Liver (tissue), 9 donors: Measurements from ENCODE around the gene SMYD3. TPM values are rescaled to one million over a fixed set of nuclear protein-coding genes. Genes with fewer than 3 reads are reported as not detected.

ENCODE experiments used
- DNase-seq: peaks from one replicate; pipeline ENCODE4 v3.0.0-alpha.2; 2017; ENCODE audit warnings: low spot score
- H3K27ac ChIP-seq, 2 donors: one replicate each; pipeline ENCODE4 v1.7.0; 2013; ENCODE audit warnings: inconsistent platforms in 2 of 2, low read length in 2 of 2, control low read depth in 1 of 2, low read depth in 1 of 2, mild to moderate bottlenecking in 1 of 2
- H3K27me3 ChIP-seq, 4 donors: one replicate each; pipeline versions ENCODE4 v1.6.1 to v1.7.0; 2013; ENCODE audit warnings: low read length in 3 of 4, inconsistent platforms in 1 of 4, mild to moderate bottlenecking in 1 of 4, moderate library complexity in 1 of 4; ENCODE audit not compliant: control insufficient read depth in 4 of 4, insufficient read depth in 4 of 4
- H3K36me3 ChIP-seq, 4 donors: one replicate each; pipeline versions ENCODE4 v1.6.1 to v1.7.0; 2013; ENCODE audit warnings: low read length in 3 of 4, mild to moderate bottlenecking in 3 of 4, low read depth in 1 of 4, moderate library complexity in 1 of 4; ENCODE audit not compliant: control insufficient read depth in 4 of 4, insufficient read depth in 3 of 4
- H3K4me1 ChIP-seq, 4 donors: one replicate each; pipeline versions ENCODE4 v1.6.1 to v1.7.0; 2013; ENCODE audit warnings: low read length in 3 of 4, mild to moderate bottlenecking in 3 of 4, moderate library complexity in 1 of 4; ENCODE audit not compliant: control insufficient read depth in 4 of 4, insufficient read depth in 4 of 4
- H3K4me3 ChIP-seq, 3 donors: one replicate each; pipeline versions ENCODE4 v1.6.1 to v1.7.0; 2013; ENCODE audit warnings: low read length in 3 of 3, control low read depth in 1 of 3, low read depth in 1 of 3, mild to moderate bottlenecking in 1 of 3
- H3K9ac ChIP-seq, 2 donors: one replicate each; pipeline ENCODE4 v1.7.0; 2013; ENCODE audit warnings: low read length in 2 of 2, mild to moderate bottlenecking in 2 of 2, moderate library complexity in 2 of 2, control low read depth in 1 of 2, low read depth in 1 of 2
- H3K9me3 ChIP-seq, 4 donors: one replicate each; pipeline versions ENCODE4 v1.6.1 to v1.7.0; 2013; ENCODE audit warnings: low read length in 3 of 4; ENCODE audit not compliant: control insufficient read depth in 4 of 4
- FOXA1 ChIP-seq: IDR thresholded peaks from 2 replicates; pipeline ENCODE4 v1.6.1; 2016; ENCODE audit warnings: antibody characterized with exemption
- FOXA2 ChIP-seq: IDR thresholded peaks from 2 replicates; pipeline ENCODE4 v1.6.1; 2016; ENCODE audit warnings: antibody characterized with exemption
- GABPA ChIP-seq, 2 donors: IDR thresholded peaks in 1 of 2; conservative IDR thresholded peaks in 1 of 2; 2 replicates each; pipeline ENCODE4 v1.6.1; 2016; ENCODE audit warnings: antibody characterized with exemption in 2 of 2, mild to moderate bottlenecking in 1 of 2, moderate library complexity in 1 of 2
- HNF4A ChIP-seq, 2 donors: conservative IDR thresholded peaks; 2 replicates each; pipeline ENCODE4 v1.6.1; 2016; ENCODE audit warnings: antibody characterized with exemption in 2 of 2, mild to moderate bottlenecking in 2 of 2
- HNF4G ChIP-seq: IDR thresholded peaks from 2 replicates; pipeline ENCODE4 v1.6.1; 2016; ENCODE audit warnings: antibody characterized with exemption
- NR2F2 ChIP-seq: IDR thresholded peaks from 2 replicates; pipeline ENCODE4 v1.6.1; 2016; ENCODE audit warnings: antibody characterized with exemption
- RAD21 ChIP-seq, 2 donors: IDR thresholded peaks; 2 replicates each; pipeline ENCODE4 v1.6.1; 2016; ENCODE audit warnings: antibody characterized with exemption in 2 of 2, mild to moderate bottlenecking in 2 of 2
- REST ChIP-seq: IDR thresholded peaks from 2 replicates; pipeline ENCODE4 v1.6.1; 2016; ENCODE audit warnings: antibody characterized with exemption, mild to moderate bottlenecking
- SP1 ChIP-seq: IDR thresholded peaks from 2 replicates; pipeline ENCODE4 v1.6.1; 2018; ENCODE audit warnings: antibody characterized with exemption, mild to moderate bottlenecking
- TAF1 ChIP-seq: conservative IDR thresholded peaks from 2 replicates; pipeline ENCODE4 v1.6.1; 2016; ENCODE audit warnings: antibody characterized with exemption, mild to moderate bottlenecking
- WGBS: extraction: QIAGEN DNeasy Blood & Tissue Kit; methylation state at CpG from one replicate; pipeline ENCODE4 v1.1.7; 2013; 5-methylcytosine and 5-hydroxymethylcytosine counted together
- polyA plus RNA-seq, 2 donors: library from polyadenylated mRNA; stranded (reverse) in 1 of 2; unstranded in 1 of 2; fragments of 200-250 nt in 1 of 2; fragments of >200 nt in 1 of 2; fragmentation: Nextera tagmentation in 1 of 2; extraction: Ambion mirVana in 1 of 2; gene quantifications; one replicate each; pipeline versions ENCODE4 v1.2.1 to v1.2.3, GENCODE V29; 2013 to 2015
- total RNA-seq, 2 donors: library from RNA; depleted of rRNA; stranded (reverse); fragments of >200 nt; gene quantifications; one replicate each; pipeline ENCODE4 v1.2.3, GENCODE V29; 2014
- TF ChIP-seq, protein P1 (sequence below): IDR thresholded peaks from 2 replicates; pipeline ENCODE4 v1.6.1; 2016; ENCODE audit warnings: antibody characterized with exemption
- TF ChIP-seq, protein P2 (sequence below): IDR thresholded peaks from 2 replicates; pipeline ENCODE4 v1.6.1; 2016; ENCODE audit warnings: antibody characterized with exemption
- TF ChIP-seq, protein P3 (sequence below): IDR thresholded peaks from 2 replicates; pipeline ENCODE4 v1.6.1; 2016; ENCODE audit warnings: antibody characterized with exemption
- donor health status: healthy.
- donor health status: healthy.
- donor health status: healthy.
- donor health status: healthy.
- donor health status: healthy.

SMYD3 gene
- total and polyA plus RNA-seq, 4 donors: 3.1 to 9.1 (median 8.0) TPM

GRCh38 chr1:246080031-246080430, 427.0 kb downstream of the SMYD3 start:
- no peak overlapping the region for H3K4me3 ChIP-seq
- H3K27ac ChIP-seq: no peak overlapping the region
- no peaks in the 10 kb centered on the region for H3K4me1 ChIP-seq
- no peaks in the 10 kb centered on the region for H3K36me3 ChIP-seq
- no peaks in the 10 kb centered on the region for H3K27me3 ChIP-seq
- no peak for TF ChIP-seq NR2F2
- DNase-seq: no peak
- H3K9me3 ChIP-seq: peaks cover 0 to 3% (median 3%) of the 10 kb centered on the region in 4 donors
- H3K9ac ChIP-seq: no peak overlapping the region
- 97% methylated on average over 9 of the region's 9 CpGs for WGBS

- Histone ChIP-seq H3K27me3 (no peaks in the 10 kb centered on the region), H3K27ac (no peak overlapping the region), H3K4me1 (no peaks in the 10 kb centered on the region), H3K4me3 (no peak overlapping the region), H3K36me3 (no peaks in the 10 kb centered on the region), H3K9me3 (peaks cover 0 to 3% (median 3%) of the 10 kb centered on the region in 4 donors), H3K9ac (no peak overlapping the region)
- WGBS: 100% methylated on average over 1 of the region's 1 CpG
- DNase-seq: no peak
- TF ChIP-seq HNF4A (conservative IDR thresholded peaks at IDR 0.05) (no peak), REST (no peak), SP1 (no peak), GABPA (IDR thresholded peaks at IDR 0.05 in 1 of 2, conservative IDR thresholded peaks at IDR 0.05 in 1 of 2) (no peak), FOXA2 (no peak), TAF1 (no peak), FOXA1 (no peak), RAD21 (IDR thresholded peaks at IDR 0.05) (no peak), HNF4G (no peak), NR2F2 (no peak)
- TF ChIP-seq, protein P1, sequence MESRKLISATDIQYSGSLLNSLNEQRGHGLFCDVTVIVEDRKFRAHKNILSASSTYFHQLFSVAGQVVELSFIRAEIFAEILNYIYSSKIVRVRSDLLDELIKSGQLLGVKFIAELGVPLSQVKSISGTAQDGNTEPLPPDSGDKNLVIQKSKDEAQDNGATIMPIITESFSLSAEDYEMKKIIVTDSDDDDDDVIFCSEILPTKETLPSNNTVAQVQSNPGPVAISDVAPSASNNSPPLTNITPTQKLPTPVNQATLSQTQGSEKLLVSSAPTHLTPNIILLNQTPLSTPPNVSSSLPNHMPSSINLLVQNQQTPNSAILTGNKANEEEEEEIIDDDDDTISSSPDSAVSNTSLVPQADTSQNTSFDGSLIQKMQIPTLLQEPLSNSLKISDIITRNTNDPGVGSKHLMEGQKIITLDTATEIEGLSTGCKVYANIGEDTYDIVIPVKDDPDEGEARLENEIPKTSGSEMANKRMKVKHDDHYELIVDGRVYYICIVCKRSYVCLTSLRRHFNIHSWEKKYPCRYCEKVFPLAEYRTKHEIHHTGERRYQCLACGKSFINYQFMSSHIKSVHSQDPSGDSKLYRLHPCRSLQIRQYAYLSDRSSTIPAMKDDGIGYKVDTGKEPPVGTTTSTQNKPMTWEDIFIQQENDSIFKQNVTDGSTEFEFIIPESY: no peak
- TF ChIP-seq, protein P2, sequence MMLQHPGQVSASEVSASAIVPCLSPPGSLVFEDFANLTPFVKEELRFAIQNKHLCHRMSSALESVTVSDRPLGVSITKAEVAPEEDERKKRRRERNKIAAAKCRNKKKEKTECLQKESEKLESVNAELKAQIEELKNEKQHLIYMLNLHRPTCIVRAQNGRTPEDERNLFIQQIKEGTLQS: no peak
- TF ChIP-seq, protein P3, sequence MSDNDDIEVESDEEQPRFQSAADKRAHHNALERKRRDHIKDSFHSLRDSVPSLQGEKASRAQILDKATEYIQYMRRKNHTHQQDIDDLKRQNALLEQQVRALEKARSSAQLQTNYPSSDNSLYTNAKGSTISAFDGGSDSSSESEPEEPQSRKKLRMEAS: no peak
Observed at GRCh38 chr1:246078888-246079252, 428.2 kb downstream of the SMYD3 start.
